Measurements from ENCODE around the gene CTNNA2. TPM values are rescaled to one million over a fixed set of nuclear protein-coding genes. Genes with fewer than 3 reads are reported as not detected.

CTNNA2 gene
- total and polyA plus RNA-seq, 2 of the 8 experiments (the other 6 are each of a cell fraction or from before 2014, with no cell fraction given) = 3.9 to 9.0 TPM

- no peaks in the 10 kb centered on the region for H3K36me3 ChIP-seq (ENCODE audit: control insufficient read depth in 2 of 4, insufficient read depth in 4 of 4, low read length in 3 of 4)
- no peak overlapping the region for H2BK120ac ChIP-seq (replicated peaks; ENCODE audit: low read depth, low read length)
- no peaks in the 10 kb centered on the region for H3K79me1 ChIP-seq (ENCODE audit: low read depth, low read length)
- H2BK20ac ChIP-seq (ENCODE audit: low read length) = no peak overlapping the region
- no peak overlapping the region for H2BK15ac ChIP-seq (ENCODE audit: low read length)
- no peak for TF ChIP-seq CHD2 (IDR thresholded peaks at IDR 0.05; ENCODE audit: low read length)
- TF ChIP-seq SIRT6 (IDR thresholded peaks at IDR 0.05; ENCODE audit: low read length) = no peak
- TF ChIP-seq BCL11A (IDR thresholded peaks at IDR 0.05; ENCODE audit: low read depth in 2 of 2, low read length in 2 of 2) = no peak
- no peak for TF ChIP-seq CBX8 (IDR thresholded peaks at IDR 0.05; ENCODE audit: borderline replicate concordance, low read depth, low read length)
- TF ChIP-seq RNF2 (IDR thresholded peaks at IDR 0.05; ENCODE audit: borderline replicate concordance, low read depth, low read length, missing control alignments, poor library complexity, severe bottlenecking) = no peak
- no peak for TF ChIP-seq SP4 (IDR thresholded peaks at IDR 0.05; ENCODE audit: low read length)
- no peak for TF ChIP-seq SIN3A (conservative IDR thresholded peaks at IDR 0.05 in 1 of 2, IDR thresholded peaks at IDR 0.05 in 1 of 2; ENCODE audit: low read depth in 1 of 2, low read length in 2 of 2)
- no peaks in the 10 kb centered on the region for H3K79me2 ChIP-seq (ENCODE audit: control insufficient read depth in 1 of 2, insufficient read depth in 2 of 2, low read length in 2 of 2)
- H3K4me1 ChIP-seq (replicated peaks in 1 of 4; ENCODE audit: control insufficient read depth in 3 of 4, insufficient read depth in 4 of 4, low read length in 3 of 4) = no peaks in the 10 kb centered on the region
- POLR2A ChIA-PET (ENCODE audit: partially characterized antibody) = no interaction called here
- H3K4me2 ChIP-seq (ENCODE audit: insufficient read depth in 1 of 2, low read depth in 2 of 2, low read length in 2 of 2) = no peak overlapping the region
- H3K23ac ChIP-seq (ENCODE audit: insufficient read length) = no peak overlapping the region
- H2BK5ac ChIP-seq (ENCODE audit: low read depth, low read length) = no peak overlapping the region
- no peak overlapping the region for H3K9ac ChIP-seq (replicated peaks in 1 of 4; ENCODE audit: extremely low read depth in 1 of 4, low read depth in 3 of 4, low read length in 3 of 4)
- H3K56ac ChIP-seq (replicated peaks; ENCODE audit: insufficient read length, low read depth, low read length) = no peak overlapping the region
- FAIRE-seq (no peak), DNase-seq (ENCODE audit: low read depth in 1 of 2, low spot score in 2 of 2) (no peak)
- 64% methylated on average over 4 of the region's 4 CpGs; no CpG with 5 or more reads in 1 of the 2 experiments for WGBS, 2 experiments (ENCODE audit: extremely low coverage in 1 of 2, insufficient coverage in 1 of 2, insufficient read length in 1 of 2, insufficient replicate concordance in 2 of 2, low coverage in 1 of 2, low lambda C conversion rate in 2 of 2, missing lambda C conversion rate in 1 of 2)
- H2AFZ ChIP-seq (ENCODE audit: low read length) = no peak overlapping the region
- H4K91ac ChIP-seq (replicated peaks; ENCODE audit: insufficient read length, low read length) = no peak overlapping the region
- H3K23me2 ChIP-seq (ENCODE audit: low read depth, low read length) = no peaks in the 10 kb centered on the region
- no peaks in the 10 kb centered on the region for H3K9me3 ChIP-seq (ENCODE audit: insufficient read depth in 2 of 2, low read depth in 1 of 2, low read length in 1 of 2)
- H4K5ac ChIP-seq (ENCODE audit: insufficient read length, low read depth, low read length) = no peak overlapping the region
- no peak overlapping the region for H2BK12ac ChIP-seq (ENCODE audit: low read depth, low read length)
- H3K4me3 ChIP-seq (ENCODE audit: extremely low read depth in 1 of 4, insufficient read depth in 2 of 4, low read depth in 3 of 4, low read length in 4 of 4) = no peak overlapping the region
- CTCF ChIA-PET (ENCODE audit: partially characterized antibody) = no interaction called here
- H3K27ac ChIP-seq (ENCODE audit: low read depth, low read length) = no peak overlapping the region
- H3K27me3 ChIP-seq (replicated peaks in 1 of 4; ENCODE audit: control insufficient read depth in 3 of 4, extremely low read depth in 1 of 4, insufficient read depth in 3 of 4, low read length in 3 of 4) = no peaks in the 10 kb centered on the region
- no peak overlapping the region for H2AK5ac ChIP-seq (ENCODE audit: low read depth, low read length)
- H3K18ac ChIP-seq (ENCODE audit: extremely low read depth, low read length) = no peak overlapping the region
- no peak overlapping the region for H4K8ac ChIP-seq (ENCODE audit: extremely low read depth, insufficient read depth, low read length)
- no peak overlapping the region for H3K14ac ChIP-seq (ENCODE audit: insufficient read length)
- H4K20me1 ChIP-seq (replicated peaks in 1 of 2; ENCODE audit: control insufficient read depth in 1 of 2, insufficient read depth in 2 of 2, low read length in 2 of 2) = no peaks in the 10 kb centered on the region
- no peak overlapping the region for H3K4ac ChIP-seq (replicated peaks; ENCODE audit: insufficient read length, low read depth, low read length)
These were observed 890.2 kb downstream of the CTNNA2 start for GRCh38 chr2:80403081-80403480.

All from H1 (cell line).